Suprapubic skin (tissue), 4 donors: ENCODE data around the gene STAB2.

Source experiments
- EP300 ChIP-seq: sonication (generic); formaldehyde crosslinking; IDR thresholded peaks from one replicate; pipeline ENCODE4 v1.6.1; 2017; ENCODE audit warnings: antibody characterized with exemption
- POLR2A ChIP-seq, 2 donors: fragments of 450-650 bp; IDR thresholded peaks; one replicate each; pipeline ENCODE4 v1.6.1; 2017; ENCODE audit warnings: antibody characterized with exemption in 2 of 2, mild to moderate bottlenecking in 2 of 2, moderate library complexity in 2 of 2
- POLR2AphosphoS5 ChIP-seq, 3 donors: sonication (generic); formaldehyde crosslinking; IDR thresholded peaks; one replicate each; pipeline ENCODE4 v1.6.1; 2017; ENCODE audit warnings: antibody characterized with exemption in 3 of 3

GRCh38 chr12:103686026-103686425 is 99.0 kb downstream of the STAB2 start:
- TF ChIP-seq POLR2A (IDR thresholded peaks at IDR 0.05) = no peak
- TF ChIP-seq POLR2AphosphoS5 (IDR thresholded peaks at IDR 0.05) = no peak
- no peak for TF ChIP-seq EP300
